Activated CD8-positive, alpha-beta T cell treated with anti-CD3 and anti-CD28 coated beads for 36 hours (primary cell): ENCODE data around the gene MBLAC2. TPM values are rescaled to one million over a fixed set of nuclear protein-coding genes. Genes with fewer than 3 reads are reported as not detected.

Experiments
- ATAC-seq: fragments of 200-7000 bp; cut with Tn5 transposase; one replicate; pipeline ENCODE4 v1.10.0; 2021; ENCODE audit warnings: mild to moderate bottlenecking, moderate library complexity
- CTCF ChIA-PET: fragments of 350-600 bp; sonication (Branson Sonifier 250); formaldehyde crosslinking; loops from one replicate; lab custom pipeline; 2021; ENCODE audit warnings: antibody characterized with exemption; lab: Charles Lee
- POLR2A ChIA-PET: fragments of 350-600 bp; sonication (Branson Sonifier 250); formaldehyde crosslinking; loops from one replicate; lab custom pipeline; 2021; ENCODE audit warnings: antibody characterized with exemption; lab: Charles Lee
- DNase-seq: peaks from one replicate; pipeline ENCODE4 v3.0.0-alpha.2; 2020
- H3K27ac Mint-ChIP-seq: one replicate; pipeline ENCODE4 v1.8.0; 2021; ENCODE audit warnings: mild to moderate bottlenecking, mixed read lengths
- H3K27me3 Mint-ChIP-seq: one replicate; pipeline ENCODE4 v1.8.0; 2021; ENCODE audit warnings: mixed read lengths
- H3K36me3 Mint-ChIP-seq: one replicate; pipeline ENCODE4 v1.8.0; 2021; ENCODE audit warnings: low read depth, mixed read lengths
- H3K4me1 Mint-ChIP-seq: one replicate; pipeline ENCODE4 v1.8.0; 2021; ENCODE audit warnings: low read depth, mixed read lengths
- H3K4me3 Mint-ChIP-seq: one replicate; pipeline ENCODE4 v1.8.0; 2021; ENCODE audit warnings: mild to moderate bottlenecking, moderate library complexity, mixed read lengths
- H3K9me3 Mint-ChIP-seq: one replicate; pipeline ENCODE4 v1.8.0; 2021; ENCODE audit warnings: mixed read lengths
- intact Hi-C: fragments of 100-400 bp; cut with micrococcal nuclease; formaldehyde crosslinking; loops from one replicate; pipeline ENCODE4 v1.10.0; 2022
- total RNA-seq, 2 experiments: library from RNA; stranded (reverse); gene quantifications; one replicate each; pipeline ENCODE4 v1.2.3, GENCODE V29; 2021
- TF ChIP-seq, protein P1 (sequence below): fragments of 200-600 bp; IDR thresholded peaks from one replicate; pipeline ENCODE4 v1.8.0; 2022; ENCODE audit warnings: antibody characterized with exemption, mild to moderate bottlenecking

MBLAC2 gene
- total RNA-seq, 2 experiments from 2014 or later: 4.9 to 5.2 TPM

DNA sequence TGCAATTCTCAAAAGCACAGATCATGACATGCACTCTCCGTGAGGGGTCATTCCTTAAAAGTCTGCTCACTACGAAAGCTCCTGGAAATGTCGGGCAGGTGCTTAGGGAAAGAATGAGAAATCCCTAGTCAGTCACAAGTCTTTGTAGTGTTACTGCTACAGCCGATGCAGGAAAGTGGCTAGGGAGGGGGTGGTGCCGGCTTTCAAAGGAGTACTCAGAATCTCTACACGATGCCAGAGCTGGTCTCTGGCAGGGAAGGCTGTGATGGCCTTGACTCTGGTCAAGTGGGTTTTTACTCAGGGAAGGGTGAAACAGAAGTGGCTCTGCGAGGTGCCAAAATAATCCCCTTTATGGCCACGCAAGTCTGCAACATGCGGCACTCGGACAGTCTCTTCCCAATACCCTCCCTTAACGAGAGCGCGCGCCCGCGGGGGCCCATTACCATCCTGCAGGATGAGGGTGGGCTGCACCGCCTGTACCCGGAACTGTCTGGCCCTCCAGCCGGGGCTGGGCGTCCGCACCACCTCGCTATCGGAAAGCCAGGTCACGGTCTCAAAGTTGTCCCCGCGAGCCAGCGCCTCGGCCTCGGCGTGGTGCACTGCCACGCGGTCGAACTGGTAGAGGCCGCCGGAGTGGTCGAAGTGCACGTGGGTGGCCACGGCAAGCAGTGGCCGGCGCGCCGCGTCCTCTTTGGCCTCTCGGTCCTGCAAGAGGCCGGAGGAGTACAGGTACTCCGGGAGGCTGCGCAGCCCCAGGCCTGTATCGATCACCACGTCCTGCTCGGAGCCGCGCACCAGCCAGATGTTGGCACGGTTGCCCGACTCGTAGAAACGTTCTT is 956 bp downstream of the MBLAC2 start:
- CTCF ChIA-PET: interaction anchor here (0.6 to 2.7 kb wide), 5 partner anchors 33 to 56 kb away, joined by 3 to 13 read pairs (median 8); partner anchors contain the start of gene LYSMD3

DNA sequence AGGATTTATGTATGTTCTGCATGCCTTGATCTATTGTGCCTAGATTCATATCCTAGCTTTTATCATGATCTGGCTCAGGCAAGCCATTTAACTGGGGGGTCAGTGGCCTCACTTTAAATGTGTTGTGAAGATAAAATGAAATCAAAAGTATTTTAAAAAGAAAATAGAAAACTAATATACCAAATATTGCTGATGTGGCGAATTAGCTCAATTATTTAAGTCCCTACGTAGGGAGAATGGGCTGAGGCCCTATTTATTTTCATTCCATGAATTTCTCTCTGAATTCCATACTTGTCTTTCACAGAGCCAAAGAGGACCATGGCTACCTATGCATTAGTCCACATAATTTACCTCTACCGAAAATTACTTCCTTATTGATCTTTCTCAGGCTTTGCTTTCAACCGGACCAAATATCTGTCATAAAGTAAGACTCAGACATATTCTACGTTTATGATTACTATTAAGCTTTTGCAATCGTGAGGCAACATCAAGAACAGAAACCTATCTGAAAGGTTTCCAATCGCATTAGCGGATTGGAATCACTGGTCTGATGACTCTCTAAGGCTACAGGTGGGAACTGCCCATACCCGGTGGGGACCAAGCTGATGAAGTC is 1.7 kb downstream of the MBLAC2 start:
- Mint-ChIP-seq H3K4me1 (peaks cover 35% of the 10 kb centered on the region), H3K27ac (peak overlapping the region; percentile 95), H3K4me3 (peak overlapping the region; percentile 97), H3K36me3 (peaks cover 48% of the 10 kb centered on the region), H3K27me3 (no peaks in the 10 kb centered on the region), H3K9me3 (peaks cover 31% of the 10 kb centered on the region)
- intact Hi-C loops: no loop called here
- ChIA-PET POLR2A (interaction anchor here (1.2 kb wide), 2 partner anchors 35 to 56 kb away, joined by 3 to 4 read pairs; partner anchors contain the start of gene LYSMD3), CTCF (interaction anchor here (0.6 to 1.7 kb wide), 4 partner anchors 32 to 57 kb away, joined by 3 to 13 read pairs (median 4); partner anchors contain the start of gene LYSMD3)
- TF ChIP-seq, protein P1, sequence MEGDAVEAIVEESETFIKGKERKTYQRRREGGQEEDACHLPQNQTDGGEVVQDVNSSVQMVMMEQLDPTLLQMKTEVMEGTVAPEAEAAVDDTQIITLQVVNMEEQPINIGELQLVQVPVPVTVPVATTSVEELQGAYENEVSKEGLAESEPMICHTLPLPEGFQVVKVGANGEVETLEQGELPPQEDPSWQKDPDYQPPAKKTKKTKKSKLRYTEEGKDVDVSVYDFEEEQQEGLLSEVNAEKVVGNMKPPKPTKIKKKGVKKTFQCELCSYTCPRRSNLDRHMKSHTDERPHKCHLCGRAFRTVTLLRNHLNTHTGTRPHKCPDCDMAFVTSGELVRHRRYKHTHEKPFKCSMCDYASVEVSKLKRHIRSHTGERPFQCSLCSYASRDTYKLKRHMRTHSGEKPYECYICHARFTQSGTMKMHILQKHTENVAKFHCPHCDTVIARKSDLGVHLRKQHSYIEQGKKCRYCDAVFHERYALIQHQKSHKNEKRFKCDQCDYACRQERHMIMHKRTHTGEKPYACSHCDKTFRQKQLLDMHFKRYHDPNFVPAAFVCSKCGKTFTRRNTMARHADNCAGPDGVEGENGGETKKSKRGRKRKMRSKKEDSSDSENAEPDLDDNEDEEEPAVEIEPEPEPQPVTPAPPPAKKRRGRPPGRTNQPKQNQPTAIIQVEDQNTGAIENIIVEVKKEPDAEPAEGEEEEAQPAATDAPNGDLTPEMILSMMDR: no peak
- DNase-seq (no peak), ATAC-seq (no peak)

More for the DNA sequence above, 956 bp downstream of the MBLAC2 start:
- H3K4me1 Mint-ChIP-seq: peaks cover 35% of the 10 kb centered on the region
- H3K27ac Mint-ChIP-seq: peak overlapping the region; percentile 95
- peaks cover 44% of the 10 kb centered on the region for H3K36me3 Mint-ChIP-seq
- POLR2A ChIA-PET: interaction anchor here (1.2 to 2.6 kb wide), 5 partner anchors 8 to 64 kb away, joined by 3 to 17 read pairs (median 6); partner anchors contain the start of genes CETN3 and LYSMD3
- DNase-seq: peak; percentile 50
- H3K9me3 Mint-ChIP-seq: peaks cover 25% of the 10 kb centered on the region
- TF ChIP-seq, protein P1: no peak
- intact Hi-C loops: no loop called here
- H3K4me3 Mint-ChIP-seq: peak overlapping the region; percentile 97
- peak; percentile 2 for ATAC-seq
- no peaks in the 10 kb centered on the region for H3K27me3 Mint-ChIP-seq

DNA sequence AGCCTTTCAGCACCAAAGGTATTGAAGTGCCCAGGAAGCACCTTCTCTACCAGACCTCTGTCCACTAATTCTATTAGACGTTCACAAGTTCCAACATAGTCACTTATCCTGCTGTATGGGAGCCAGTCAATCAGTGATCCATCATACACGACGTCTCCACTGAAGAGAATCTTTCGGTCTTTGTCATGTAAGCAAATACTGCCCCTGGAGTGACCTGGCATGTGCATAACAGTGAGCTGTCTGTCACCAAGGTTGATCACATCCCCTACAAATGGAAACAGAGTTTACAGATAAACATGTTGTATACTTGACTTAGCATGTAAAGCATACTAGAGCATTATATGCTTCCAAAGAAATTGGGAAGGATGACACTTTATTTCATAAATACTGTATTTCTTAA is 13.3 kb downstream of the MBLAC2 start:
- ATAC-seq: no peak
- intact Hi-C loops: no loop called here
- ChIA-PET POLR2A (no interaction called here), CTCF (interaction anchor here (1.1 to 1.2 kb wide), 3 partner anchors 13 to 28 kb away, joined by 3 to 4 read pairs (median 3); partner anchors contain the start of genes MBLAC2 and POLR3G)
- peaks cover 2% of the 10 kb centered on the region for H3K36me3 Mint-ChIP-seq
- DNase-seq: no peak
- peaks cover 3% of the 10 kb centered on the region for H3K9me3 Mint-ChIP-seq
- no peak overlapping the region for H3K4me3 Mint-ChIP-seq
- H3K4me1 Mint-ChIP-seq: peaks cover under 1% of the 10 kb centered on the region
- H3K27me3 Mint-ChIP-seq: no peaks in the 10 kb centered on the region
- TF ChIP-seq, protein P1: no peak
- H3K27ac Mint-ChIP-seq: no peak overlapping the region

DNA sequence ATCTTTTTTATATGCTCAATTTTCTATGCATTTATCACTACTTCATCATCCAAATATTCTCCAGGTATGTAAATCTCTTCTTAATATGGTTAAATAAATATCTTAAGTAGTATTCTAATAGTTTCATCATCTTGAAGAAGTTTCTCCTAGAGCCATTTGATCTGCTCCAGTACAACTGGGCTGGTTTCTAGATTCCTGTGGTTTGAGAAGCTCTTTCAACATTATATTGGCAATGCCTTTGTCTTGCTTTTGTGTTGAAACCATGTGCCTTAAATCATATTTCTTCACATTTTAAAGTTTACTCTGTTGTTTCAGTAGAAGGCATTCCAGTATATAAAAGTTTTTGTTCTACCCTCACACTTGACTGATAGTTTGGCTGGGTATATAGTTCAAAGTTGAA is 27.6 kb downstream of the MBLAC2 start:
- no peaks in the 10 kb centered on the region for H3K27me3 Mint-ChIP-seq
- no peak overlapping the region for H3K4me3 Mint-ChIP-seq
- no peak for ATAC-seq
- H3K4me1 Mint-ChIP-seq: no peaks in the 10 kb centered on the region
- intact Hi-C loops: no loop called here
- no peak overlapping the region for H3K27ac Mint-ChIP-seq
- POLR2A ChIA-PET: no interaction called here
- H3K9me3 Mint-ChIP-seq: no peaks in the 10 kb centered on the region
- CTCF ChIA-PET: no interaction called here
- DNase-seq: no peak
- no peaks in the 10 kb centered on the region for H3K36me3 Mint-ChIP-seq
- TF ChIP-seq, protein P1: no peak
